Cardiac fibroblast (primary cell): ENCODE measurements around the gene FXYD6.

Experiments used
- DNase-seq, 2 donors: peaks; one replicate each; pipeline versions ENCODE4 v3.0.0 to v3.0.0-alpha.2; 2010; ENCODE audit warnings: low read depth in 2 of 2
- H3K4me3 ChIP-seq, 2 donors: replicated peaks in 1 of 2; 1 replicate in 1 of 2; 2 replicates in 1 of 2; pipeline ENCODE4 v1.5.1; 2011; ENCODE audit warnings: low read depth in 2 of 2, low read length in 2 of 2, mild to moderate bottlenecking in 2 of 2, moderate library complexity in 1 of 2
- TF ChIP-seq, protein P1 (sequence below): IDR thresholded peaks from one replicate; pipeline ENCODE4 v1.5.1; 2011; ENCODE audit warnings: low read depth, mild to moderate bottlenecking, low read length, inconsistent platforms

Gene FXYD6

GRCh38 chr11:117839936-117840813 lies 36.3 kb downstream of the FXYD6 start:
- DNase-seq = no peak
- no peak overlapping the region for H3K4me3 ChIP-seq
- TF ChIP-seq, protein P1, sequence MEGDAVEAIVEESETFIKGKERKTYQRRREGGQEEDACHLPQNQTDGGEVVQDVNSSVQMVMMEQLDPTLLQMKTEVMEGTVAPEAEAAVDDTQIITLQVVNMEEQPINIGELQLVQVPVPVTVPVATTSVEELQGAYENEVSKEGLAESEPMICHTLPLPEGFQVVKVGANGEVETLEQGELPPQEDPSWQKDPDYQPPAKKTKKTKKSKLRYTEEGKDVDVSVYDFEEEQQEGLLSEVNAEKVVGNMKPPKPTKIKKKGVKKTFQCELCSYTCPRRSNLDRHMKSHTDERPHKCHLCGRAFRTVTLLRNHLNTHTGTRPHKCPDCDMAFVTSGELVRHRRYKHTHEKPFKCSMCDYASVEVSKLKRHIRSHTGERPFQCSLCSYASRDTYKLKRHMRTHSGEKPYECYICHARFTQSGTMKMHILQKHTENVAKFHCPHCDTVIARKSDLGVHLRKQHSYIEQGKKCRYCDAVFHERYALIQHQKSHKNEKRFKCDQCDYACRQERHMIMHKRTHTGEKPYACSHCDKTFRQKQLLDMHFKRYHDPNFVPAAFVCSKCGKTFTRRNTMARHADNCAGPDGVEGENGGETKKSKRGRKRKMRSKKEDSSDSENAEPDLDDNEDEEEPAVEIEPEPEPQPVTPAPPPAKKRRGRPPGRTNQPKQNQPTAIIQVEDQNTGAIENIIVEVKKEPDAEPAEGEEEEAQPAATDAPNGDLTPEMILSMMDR = no peak

DNA sequence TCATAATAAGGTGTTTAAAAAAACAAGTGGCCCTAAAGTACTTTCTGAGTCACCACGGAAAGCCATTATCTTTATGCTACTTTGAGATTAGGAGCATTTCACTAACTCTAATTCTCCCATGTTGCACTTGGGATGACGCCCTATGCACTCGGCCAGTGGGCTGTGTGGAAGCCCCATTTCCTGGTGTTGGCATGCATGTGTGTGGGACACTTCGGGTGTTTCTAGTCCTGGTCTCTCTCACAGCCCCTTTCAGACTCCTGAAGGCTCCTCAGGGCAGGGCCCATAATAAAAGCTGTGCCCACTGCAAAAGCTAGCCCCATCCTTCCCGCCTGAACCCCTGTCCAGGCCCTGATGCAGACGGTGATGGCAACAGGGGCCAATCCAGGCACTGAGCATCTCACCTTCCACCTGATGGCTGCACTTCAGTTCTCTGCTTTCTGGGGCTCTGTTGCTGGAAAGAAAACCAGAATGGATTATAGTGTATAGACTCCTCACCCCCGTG lies 37.0 kb downstream of the FXYD6 start:
- H3K4me3 ChIP-seq = no peak overlapping the region
- TF ChIP-seq, protein P1 = no peak
- no peak for DNase-seq

DNA sequence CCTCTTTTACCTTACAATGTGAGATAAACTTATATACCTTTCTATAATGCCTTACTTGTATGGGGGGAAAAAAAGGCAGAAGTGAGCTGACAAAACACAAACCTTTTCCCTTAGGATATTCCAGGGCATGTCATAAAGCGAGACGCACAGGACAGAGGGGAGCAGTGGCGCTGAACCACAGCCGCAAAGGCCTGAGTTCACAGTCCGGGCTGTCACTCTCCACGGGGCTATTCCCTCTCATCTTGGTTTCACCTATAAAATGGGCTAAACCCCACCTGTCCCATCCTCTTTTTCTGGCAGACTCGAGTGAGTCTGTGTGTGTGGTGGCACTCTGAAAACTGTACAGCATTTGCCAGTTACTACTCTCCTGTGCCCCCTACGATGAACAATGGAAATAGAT lies 37.6 kb downstream of the FXYD6 start:
- TF ChIP-seq, protein P1 = no peak
- no peak for DNase-seq
- H3K4me3 ChIP-seq = no peak overlapping the region

GRCh38 chr11:117837791-117838190 lies 38.7 kb downstream of the FXYD6 start:
- no peak for DNase-seq
- no peak overlapping the region for H3K4me3 ChIP-seq
- TF ChIP-seq, protein P1 = no peak

DNA sequence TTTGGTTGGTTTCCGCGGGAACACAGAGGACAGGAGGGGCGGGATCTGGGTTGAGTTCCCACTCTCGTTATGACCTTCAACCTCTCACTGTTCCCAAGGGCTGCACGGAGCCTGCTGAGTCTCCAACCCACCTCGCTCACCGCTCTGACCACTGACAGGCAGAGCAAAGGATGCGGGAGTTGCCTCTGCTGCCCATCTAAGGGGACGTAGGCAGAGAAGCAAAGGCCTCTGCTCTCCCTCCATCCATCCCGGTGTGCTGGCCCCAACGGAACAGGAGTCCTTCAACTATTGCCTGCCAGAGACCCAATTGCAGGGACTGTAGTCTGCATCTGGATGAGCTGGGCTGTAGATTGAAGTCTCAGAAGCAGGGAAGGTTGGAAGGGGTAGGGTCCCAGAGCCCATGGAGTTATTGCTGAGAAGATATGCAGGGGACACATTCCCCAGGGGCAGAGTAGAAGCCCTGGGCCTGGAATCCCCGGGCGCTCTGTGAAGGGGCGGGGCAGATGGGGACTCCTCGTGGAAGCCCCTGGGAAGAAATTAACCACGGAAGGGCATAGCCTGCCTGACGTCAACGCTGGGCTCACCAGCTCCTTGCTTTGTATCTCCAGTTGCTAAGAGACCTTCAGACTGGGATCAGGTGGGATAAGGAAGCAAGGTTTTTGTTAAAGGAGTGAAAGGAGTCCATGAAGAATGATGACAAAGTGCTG lies 39.2 kb downstream of the FXYD6 start:
- no peak for DNase-seq
- no peak overlapping the region for H3K4me3 ChIP-seq
- TF ChIP-seq, protein P1 = no peak

DNA sequence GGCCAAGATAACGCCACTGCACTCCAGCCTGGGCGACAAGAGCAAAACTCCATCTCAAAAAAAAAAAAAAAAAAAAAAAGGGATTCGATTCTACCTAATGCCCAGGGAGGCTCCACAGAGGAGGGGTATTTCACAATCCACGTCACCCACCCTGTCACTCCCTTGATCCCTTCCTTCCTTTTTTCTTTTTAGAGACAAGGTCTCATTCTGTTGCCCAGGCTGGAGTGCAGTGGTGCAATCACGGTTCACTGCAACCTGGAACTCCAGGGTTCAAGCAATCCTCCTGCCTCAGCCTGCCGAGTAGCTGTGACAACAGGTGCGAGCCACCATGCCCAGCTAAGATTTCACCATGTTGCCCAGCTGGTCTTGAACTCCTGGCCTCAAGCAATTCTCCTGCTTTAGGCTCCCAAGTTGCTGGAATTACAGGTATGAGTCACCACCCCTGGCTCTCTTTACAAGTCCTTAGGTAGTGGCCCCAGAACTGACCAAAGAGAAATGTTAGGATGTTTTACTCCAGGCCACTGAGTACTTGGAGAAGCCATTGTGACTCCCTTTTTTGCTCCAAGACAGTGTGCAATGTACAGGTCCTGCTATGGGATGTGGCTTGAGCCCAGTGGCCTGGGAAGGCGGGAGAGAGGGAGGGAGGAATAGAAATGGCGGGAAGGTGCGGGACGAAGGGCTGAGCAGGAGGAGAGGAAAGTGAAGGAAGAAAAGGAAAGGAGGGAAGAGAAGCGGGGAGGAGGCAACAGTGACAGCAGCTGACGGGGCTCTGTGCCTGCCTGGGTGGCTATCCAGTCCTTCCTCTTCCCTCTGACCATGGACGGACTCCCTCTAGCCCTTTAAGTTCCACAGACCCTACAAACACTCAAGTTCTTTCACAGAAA lies 40.1 kb downstream of the FXYD6 start:
- TF ChIP-seq, protein P1 = no peak
- DNase-seq = no peak
- no peak overlapping the region for H3K4me3 ChIP-seq
